Measurements from ENCODE around the gene LRBA.

- TF ChIP-seq CTCF (IDR thresholded peaks at IDR 0.05; ENCODE audit: low read depth, low read length, poor library complexity, severe bottlenecking) (no peak), EZH2phosphoT487 (IDR thresholded peaks at IDR 0.05; ENCODE audit: borderline replicate concordance, low read length) (no peak)
Observed at GRCh38 chr4:150854600-150854999, 160.5 kb downstream of the LRBA start.
